GM18499 (cell line): ENCODE data around the gene MRM2.

Experiments
- ATAC-seq: cut with Tn5 transposase; IDR thresholded peaks from one replicate; pipeline ENCODE4 v1.9.1; 2021; ENCODE audit warnings: moderate number of reproducible peaks; ENCODE audit not compliant: insufficient read depth, unreplicated experiment

MRM2 gene

DNA sequence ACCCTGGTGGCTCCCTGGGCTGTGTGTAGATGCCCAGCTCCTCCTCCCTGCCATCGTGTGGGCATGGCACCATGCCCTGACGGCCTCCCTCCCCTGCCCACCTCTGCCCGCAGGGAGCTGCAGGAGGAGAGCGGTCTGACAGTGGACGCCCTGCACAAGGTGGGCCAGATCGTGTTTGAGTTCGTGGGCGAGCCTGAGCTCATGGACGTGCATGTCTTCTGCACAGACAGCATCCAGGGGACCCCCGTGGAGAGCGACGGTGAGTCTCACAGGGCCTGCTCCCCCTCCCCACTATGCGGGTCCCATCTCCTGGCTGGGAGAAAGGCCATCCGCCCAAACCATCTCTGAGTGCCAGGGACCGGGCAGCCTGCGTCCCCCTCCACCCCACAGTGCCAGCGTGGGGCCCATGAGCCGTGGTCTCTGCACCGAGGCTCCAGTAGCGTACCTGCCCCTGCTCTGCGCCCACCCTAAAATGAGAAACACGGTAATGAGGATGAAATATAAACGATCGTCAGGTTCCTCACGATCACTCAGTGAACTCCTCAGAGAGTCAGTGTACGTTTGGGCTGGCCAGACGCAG, 7.8 kb upstream of the MRM2 start:
- ATAC-seq = no peak

DNA sequence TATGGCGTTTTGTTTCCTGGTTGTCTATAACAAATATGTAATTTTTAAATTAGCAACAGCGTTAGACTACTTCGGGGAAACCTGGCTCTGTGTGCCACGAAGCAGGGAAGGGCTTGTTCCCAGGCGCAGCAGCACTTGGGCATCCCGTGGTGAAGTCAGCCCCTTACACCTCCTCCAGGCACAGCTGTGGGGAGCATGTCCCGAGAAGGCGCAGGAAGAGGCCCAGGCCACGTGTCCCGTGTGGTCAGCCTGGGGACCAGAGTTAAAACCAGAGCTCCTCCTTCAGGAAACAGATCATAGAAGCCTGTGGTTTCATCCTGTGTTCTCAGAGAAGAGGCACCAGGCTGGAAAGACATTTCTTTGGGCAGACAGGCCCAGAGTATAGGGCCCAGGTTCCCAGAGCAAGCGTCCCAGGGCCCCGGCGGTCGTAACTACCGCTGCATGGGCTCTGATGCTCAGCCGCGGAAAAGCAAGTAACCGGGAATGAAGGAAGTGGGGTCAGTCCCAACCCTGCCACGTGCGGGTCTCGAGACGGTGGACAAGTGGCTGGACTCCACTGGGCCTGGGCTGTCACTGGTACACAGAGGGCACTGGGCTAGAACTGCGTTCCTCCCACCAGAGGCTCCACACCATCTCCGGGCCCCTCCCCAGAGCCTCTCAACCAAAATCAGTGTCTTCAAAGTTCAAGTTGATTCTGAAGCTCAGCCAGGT, 7.1 kb upstream of the MRM2 start:
- ATAC-seq = peak; percentile 63

DNA sequence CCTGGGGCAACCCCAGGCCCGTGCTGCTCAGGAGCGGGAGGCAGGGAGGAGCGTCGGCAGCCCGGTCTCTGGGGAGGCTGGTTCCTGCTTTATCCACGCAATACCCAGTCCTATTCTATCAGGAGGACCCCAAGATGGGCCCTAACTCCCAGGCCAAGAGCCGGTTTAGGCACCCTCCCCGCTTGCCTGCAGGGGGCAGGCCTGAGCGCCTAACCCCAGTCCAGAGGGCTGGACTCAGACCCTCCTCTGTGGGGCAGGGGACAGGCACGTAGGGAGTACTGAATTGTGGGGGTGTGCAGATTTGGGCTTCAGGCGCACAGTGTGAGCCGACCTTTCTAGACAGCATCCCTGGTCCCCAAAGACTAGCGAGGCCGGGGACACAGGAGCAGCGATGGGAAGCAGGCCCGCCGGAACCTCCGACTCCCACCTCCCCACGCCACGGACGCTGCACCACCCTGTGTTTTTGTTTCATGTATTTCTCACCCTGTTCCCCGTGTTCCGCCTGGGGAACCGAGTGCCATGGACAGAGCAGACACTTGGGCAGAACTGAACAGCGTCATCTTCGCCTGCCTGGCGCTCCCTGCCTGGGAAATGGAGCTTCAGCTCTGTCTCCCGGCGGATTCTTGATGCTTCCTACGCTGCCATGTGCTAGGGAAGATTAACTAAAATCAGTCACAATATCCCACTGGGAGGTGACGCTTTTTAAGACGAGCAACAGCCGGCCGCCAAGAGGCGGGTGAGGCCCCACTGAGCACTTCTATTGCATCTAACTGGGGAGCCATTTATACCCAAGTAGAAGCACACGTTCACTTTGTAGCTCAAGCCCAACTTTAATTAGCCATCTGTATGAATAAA, 5.4 kb upstream of the MRM2 start:
- ATAC-seq = no peak

GRCh38 chr7:2245883-2246675, 4.1 kb upstream of the MRM2 start:
- no peak for ATAC-seq

- ATAC-seq = no peak
Measured at GRCh38 chr7:2244404-2244995, 2.5 kb upstream of the MRM2 start.

DNA sequence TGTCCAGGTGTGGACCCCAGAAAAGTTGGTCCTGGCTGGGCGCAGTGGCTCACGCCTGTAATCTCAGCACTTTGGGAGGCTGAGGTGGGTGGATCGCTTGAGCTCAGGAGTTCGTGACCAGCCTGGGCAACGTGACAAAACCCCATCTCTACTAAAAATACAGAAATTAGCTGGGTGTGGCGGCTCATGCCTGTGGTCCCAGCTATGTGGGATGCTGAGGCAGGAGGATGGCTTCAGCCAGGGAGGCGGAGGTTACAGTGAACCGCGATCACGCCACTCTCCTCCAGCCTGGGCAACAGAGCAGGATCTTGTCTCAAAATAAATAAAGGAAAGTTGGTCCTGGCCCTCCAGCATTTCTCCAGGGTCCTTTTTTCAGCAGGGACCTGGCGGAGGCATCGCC, 1.5 kb upstream of the MRM2 start:
- ATAC-seq = no peak

GRCh38 chr7:2242541-2243429, 780 bp upstream of the MRM2 start:
- no peak for ATAC-seq

GRCh38 chr7:2239242-2239641, 2.8 kb downstream of the MRM2 start:
- no peak for ATAC-seq

- peak; percentile 47 for ATAC-seq
Measured at GRCh38 chr7:2237109-2237602, 4.8 kb downstream of the MRM2 start.

DNA sequence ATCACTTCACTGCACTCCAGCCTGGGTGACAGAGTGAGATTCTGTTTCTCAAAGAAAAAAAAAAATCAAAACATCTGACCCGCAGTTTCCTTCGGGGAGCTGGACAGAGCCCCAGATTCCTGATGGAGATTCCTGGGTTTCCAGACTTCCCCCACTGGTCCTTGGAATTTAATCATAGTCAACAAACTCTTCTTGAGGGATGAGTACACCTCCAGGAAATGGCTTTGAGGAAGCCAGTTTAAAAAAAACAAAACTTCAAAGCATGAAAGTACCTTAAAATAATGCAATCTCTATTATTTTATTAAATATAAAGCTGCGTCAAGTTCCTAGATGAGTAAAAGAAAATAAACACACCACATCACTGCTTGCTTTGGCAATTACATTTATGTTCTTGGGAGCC, 8.1 kb downstream of the MRM2 start:
- ATAC-seq = no peak

DNA sequence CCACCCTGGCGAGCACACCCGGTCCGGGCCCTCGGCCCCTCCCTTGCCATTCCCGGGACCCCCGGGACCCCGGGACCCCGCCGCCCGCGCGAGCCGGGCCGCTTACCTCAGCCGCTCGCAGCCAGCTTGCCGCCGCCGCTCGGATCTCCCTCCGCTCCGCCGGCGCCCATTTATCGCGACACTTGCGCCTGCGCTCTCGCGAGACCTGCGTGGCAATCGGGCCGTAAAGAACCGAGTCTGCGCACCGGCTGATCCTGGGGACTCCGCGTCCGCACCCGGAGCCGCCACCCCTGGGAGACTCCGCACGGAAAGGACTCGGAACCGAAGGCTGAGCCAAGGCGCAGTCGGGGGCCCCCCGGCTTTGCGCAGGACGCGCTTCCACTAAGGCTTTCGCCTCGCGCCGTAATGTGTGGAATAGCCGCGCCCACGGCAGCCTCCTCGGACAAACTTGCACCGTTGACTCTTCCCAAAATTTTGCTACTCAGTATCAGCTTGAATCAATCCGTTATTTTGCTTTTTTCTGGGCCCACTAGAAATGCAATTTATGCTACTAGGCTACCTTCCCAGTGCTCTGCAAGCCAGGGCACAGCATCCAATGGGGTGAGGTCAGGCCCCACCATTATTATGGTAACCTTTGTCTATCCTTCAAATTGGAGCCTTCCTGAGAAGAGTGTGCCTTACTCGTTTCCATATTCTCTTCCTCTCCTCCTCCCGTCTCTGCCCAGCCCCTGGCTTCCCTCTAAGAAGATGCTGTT, 9.1 kb downstream of the MRM2 start, which contains the start of gene MAD1L1:
MAD1L1 (minus strand) TSS at position 180 of the 755 bp plus-strand sequence. CDS start 2,812 bp downstream, outside the sequence.
- ATAC-seq = no peak

GRCh38 chr7:2231992-2232765, 9.8 kb downstream of the MRM2 start:
- ATAC-seq = no peak

DNA sequence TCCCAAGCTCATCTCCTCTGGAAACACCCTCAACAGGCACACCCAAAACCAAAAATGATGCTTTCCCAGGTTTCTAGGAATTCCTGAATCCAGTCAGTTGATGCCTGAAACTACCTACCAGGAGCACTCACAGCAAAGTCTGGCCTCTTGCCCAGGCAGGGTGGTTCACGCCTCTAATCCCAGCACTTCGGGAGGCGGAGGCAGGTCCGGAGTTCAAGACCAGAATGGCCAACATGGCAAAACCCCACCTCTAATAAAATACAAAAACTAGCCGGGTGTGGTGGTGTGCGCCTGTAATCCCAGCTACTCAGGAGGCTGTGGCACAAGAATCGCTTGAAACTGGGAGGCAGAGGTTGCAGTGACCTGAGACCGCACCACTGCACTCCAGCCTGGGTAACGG, 11.1 kb downstream of the MRM2 start:
- ATAC-seq = no peak

DNA sequence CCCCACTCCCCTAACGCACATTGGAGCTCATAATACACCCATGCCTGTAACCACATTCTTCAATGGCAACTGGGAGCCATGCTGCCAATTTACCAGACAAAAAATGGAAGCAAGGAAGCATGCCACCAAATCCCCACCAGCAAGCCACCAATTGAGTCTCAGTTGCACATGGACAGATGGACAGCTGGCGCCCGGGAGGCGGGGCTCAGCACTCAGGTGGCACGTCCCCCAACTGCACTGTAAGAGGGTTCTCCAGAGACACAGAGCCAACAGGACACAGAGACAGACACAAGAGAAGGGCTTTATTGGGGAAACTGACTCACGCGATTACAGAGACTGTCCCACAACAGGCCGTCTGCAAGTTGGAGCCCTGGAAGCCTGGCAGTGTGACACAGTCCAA, 11.8 kb downstream of the MRM2 start:
- ATAC-seq = no peak

DNA sequence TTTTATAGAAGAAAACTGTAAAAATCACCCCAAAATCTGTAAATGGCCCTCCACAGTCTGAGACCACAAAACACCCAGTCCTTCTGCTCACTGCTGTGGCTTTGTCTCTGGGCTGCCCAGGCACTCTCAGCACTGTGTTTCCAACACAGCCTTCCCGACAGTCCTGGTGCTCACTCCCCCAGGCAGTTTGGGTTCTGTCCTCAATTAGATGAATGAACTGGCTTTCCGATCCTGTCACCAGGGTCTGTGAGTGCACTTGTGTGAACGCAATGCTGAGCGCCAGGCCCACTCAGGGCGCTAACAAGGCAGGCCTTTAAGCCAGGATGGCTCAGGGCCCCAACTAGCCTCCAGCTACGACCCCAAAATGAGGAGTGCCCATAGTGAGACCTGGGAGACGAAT, 12.5 kb downstream of the MRM2 start:
- ATAC-seq = no peak

GRCh38 chr7:2228921-2229320, 13.1 kb downstream of the MRM2 start:
- no peak for ATAC-seq

GRCh38 chr7:2227699-2228098, 14.3 kb downstream of the MRM2 start:
- ATAC-seq = no peak

GRCh38 chr7:2225830-2226229, 16.2 kb downstream of the MRM2 start:
- no peak for ATAC-seq
